SK-N-MC (cell line): Measurements from ENCODE around the gene YARS2.

Experiments
- EZH2 ChIP-seq: fragments of 200-600 bp; sonication (generic); IDR thresholded peaks from one replicate; pipeline ENCODE4 v1.6.1; 2017; ENCODE audit warnings: antibody characterized with exemption
- FOXP2 ChIP-seq: optimal IDR thresholded peaks from 2 replicates; pipeline ENCODE3; 2011; ENCODE audit warnings: mild to moderate bottlenecking, moderate library complexity; ENCODE audit not compliant: insufficient read depth; ENCODE audit errors: extremely low read length, control extremely low read depth
- POLR2AphosphoS5 ChIP-seq: IDR thresholded peaks from 2 replicates; pipeline ENCODE4 v1.6.1; 2012; ENCODE audit warnings: mild to moderate bottlenecking, low read depth, low read length, borderline replicate concordance

- TF ChIP-seq POLR2AphosphoS5 (no peak), EZH2 (no peak), FOXP2 (no peak)
These were observed 18.0 kb downstream of the YARS2 start for GRCh38 chr12:32737715-32738114.
